OCI-LY3 (cell line): ENCODE measurements around the gene MAPK7.

ENCODE experiments used
- H2AFZ ChIP-seq: fragments of 200-600, 300-600 bp; shearing (Covaris generic); 2 replicates; pipeline ENCODE4 v1.6.0; 2014; ENCODE audit warnings: antibody characterized with exemption, low read depth, low read length
- H3K27ac ChIP-seq: fragments of 200-600, 300-600 bp; sonication (generic); 2 replicates; pipeline ENCODE4 v1.5.1; 2014; ENCODE audit warnings: mild to moderate bottlenecking, low read length, moderate library complexity, mixed read lengths
- H3K27me3 ChIP-seq: fragments of 200-600, 300-600 bp; sonication (generic); 2 replicates; pipeline ENCODE4 v1.6.1; 2014; ENCODE audit warnings: low read depth, low read length, mixed read lengths
- H3K36me3 ChIP-seq: fragments of 200-600, 300-600 bp; sonication (generic); replicated peaks from 2 replicates; pipeline ENCODE3; 2014; ENCODE audit warnings: low read depth, low read length, mixed read lengths
- H3K4me1 ChIP-seq: fragments of 300-600, 200-600 bp; sonication (generic); 2 replicates; pipeline ENCODE4 v1.6.1; 2014; ENCODE audit warnings: low read length, mixed read lengths
- H3K4me2 ChIP-seq: fragments of 200-600, 300-600 bp; sonication (generic); 2 replicates; pipeline ENCODE4 v1.6.1; 2014; ENCODE audit warnings: low read length, mixed read lengths
- H3K4me3 ChIP-seq: fragments of 300-600, 200-600 bp; sonication (generic); 2 replicates; pipeline ENCODE4 v1.5.1; 2014; ENCODE audit warnings: antibody characterized with exemption, mild to moderate bottlenecking, low read length, moderate library complexity
- H3K79me2 ChIP-seq: fragments of 300-600, 200-600 bp; shearing (Covaris generic); 2 replicates; pipeline ENCODE4 v1.6.1; 2014; ENCODE audit warnings: mild to moderate bottlenecking, low read length, mixed read lengths
- H3K9ac ChIP-seq: fragments of 300-600, 200-600 bp; shearing (Covaris generic); 2 replicates; pipeline ENCODE4 v1.6.0; 2014; ENCODE audit warnings: mild to moderate bottlenecking, low read length, moderate library complexity
- H3K9me3 ChIP-seq: fragments of 200-600, 300-600 bp; shearing (Covaris generic); 2 replicates; pipeline ENCODE4 v1.6.1; 2014; ENCODE audit warnings: low read length, mixed read lengths; ENCODE audit not compliant: insufficient read depth
- H4K20me1 ChIP-seq: fragments of 200-600, 300-600 bp; sonication (generic); 2 replicates; pipeline ENCODE4 v1.6.1; 2016; ENCODE audit warnings: low read length, mixed read lengths; ENCODE audit not compliant: insufficient read depth
- EZH2phosphoT487 ChIP-seq: fragments of 200-600 bp; shearing (Covaris generic); IDR thresholded peaks from 2 replicates; pipeline ENCODE4 v1.6.1; 2018; ENCODE audit warnings: antibody characterized with exemption, mixed run types, low read depth
- TF ChIP-seq, protein P1 (sequence below): fragments of 200-600, 300-600 bp; sonication (generic); IDR thresholded peaks from 2 replicates; pipeline ENCODE4 v1.5.1; 2014; ENCODE audit warnings: antibody characterized with exemption, low read length, low read depth

MAPK7 gene

DNA sequence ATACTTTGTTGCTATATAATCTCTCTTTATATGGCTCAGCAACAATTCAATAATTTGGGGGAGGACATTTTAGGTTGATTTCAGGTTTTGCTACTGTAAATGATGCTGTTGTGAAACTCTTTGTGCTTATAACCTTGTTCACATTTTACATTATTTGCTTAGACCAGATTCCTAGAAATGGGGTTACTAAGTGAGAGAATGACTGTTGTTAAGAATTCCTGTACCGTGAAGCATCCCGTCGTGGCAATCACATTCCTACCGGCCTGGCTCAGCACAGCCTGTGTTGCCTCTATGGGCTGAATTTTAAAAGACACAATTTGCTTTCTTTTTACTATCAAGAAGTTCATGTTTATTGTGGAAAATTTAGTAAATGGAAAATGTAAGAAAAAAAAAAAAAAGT, 47.2 kb upstream of the MAPK7 start:
- Histone ChIP-seq H2AFZ (no peak overlapping the region), H3K9me3 (no peaks in the 10 kb centered on the region), H3K4me3 (no peak overlapping the region), H3K36me3 (no peaks in the 10 kb centered on the region), H3K27ac (no peak overlapping the region), H3K27me3 (no peaks in the 10 kb centered on the region), H4K20me1 (no peaks in the 10 kb centered on the region), H3K4me1 (peaks cover 6% of the 10 kb centered on the region), H3K4me2 (no peak overlapping the region), H3K79me2 (no peaks in the 10 kb centered on the region), H3K9ac (no peak overlapping the region)
- TF ChIP-seq EZH2phosphoT487, result no peak
- TF ChIP-seq, protein P1, sequence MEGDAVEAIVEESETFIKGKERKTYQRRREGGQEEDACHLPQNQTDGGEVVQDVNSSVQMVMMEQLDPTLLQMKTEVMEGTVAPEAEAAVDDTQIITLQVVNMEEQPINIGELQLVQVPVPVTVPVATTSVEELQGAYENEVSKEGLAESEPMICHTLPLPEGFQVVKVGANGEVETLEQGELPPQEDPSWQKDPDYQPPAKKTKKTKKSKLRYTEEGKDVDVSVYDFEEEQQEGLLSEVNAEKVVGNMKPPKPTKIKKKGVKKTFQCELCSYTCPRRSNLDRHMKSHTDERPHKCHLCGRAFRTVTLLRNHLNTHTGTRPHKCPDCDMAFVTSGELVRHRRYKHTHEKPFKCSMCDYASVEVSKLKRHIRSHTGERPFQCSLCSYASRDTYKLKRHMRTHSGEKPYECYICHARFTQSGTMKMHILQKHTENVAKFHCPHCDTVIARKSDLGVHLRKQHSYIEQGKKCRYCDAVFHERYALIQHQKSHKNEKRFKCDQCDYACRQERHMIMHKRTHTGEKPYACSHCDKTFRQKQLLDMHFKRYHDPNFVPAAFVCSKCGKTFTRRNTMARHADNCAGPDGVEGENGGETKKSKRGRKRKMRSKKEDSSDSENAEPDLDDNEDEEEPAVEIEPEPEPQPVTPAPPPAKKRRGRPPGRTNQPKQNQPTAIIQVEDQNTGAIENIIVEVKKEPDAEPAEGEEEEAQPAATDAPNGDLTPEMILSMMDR, result no peak

DNA sequence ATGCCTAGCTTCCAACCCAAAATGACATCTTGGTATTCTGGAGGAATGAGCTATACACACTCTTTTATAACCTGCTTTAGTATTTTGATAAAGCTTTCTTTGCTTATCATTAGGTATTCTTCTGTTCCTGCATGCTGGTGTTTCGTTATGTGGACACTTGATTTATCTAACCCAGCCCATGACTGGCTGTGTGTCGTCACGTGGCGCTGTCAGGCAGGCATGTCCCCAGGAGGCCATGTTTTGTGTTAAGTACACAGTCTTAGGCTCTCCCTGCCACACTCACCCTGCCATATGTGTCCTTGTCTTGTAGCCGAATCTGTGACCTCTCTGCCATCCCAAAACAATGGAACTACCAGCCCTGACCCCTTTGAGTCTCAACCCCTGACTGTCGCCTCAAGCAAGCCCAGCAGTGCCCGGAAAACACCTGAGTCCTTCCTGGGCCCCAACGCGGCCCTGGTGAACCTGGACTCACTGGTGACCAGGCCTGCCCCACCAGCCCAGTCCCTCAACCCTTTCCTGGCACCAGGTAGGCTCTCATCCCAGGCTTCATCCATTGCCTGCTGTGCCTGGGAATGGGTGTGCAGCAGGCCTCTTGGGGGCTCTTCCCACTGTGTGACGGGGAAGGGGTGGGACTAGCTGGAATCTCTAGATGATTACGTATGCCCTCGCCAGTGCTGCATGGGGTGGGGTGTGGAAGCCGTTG, 46.6 kb upstream of the MAPK7 start:
- TF ChIP-seq, protein P1, result no peak
- no peak for TF ChIP-seq EZH2phosphoT487
- no peaks in the 10 kb centered on the region for H3K9me3 ChIP-seq
- H3K27ac ChIP-seq, result no peak overlapping the region
- H4K20me1 ChIP-seq, result no peaks in the 10 kb centered on the region
- no peak overlapping the region for H3K9ac ChIP-seq
- no peaks in the 10 kb centered on the region for H3K27me3 ChIP-seq
- no peaks in the 10 kb centered on the region for H3K36me3 ChIP-seq
- H3K4me1 ChIP-seq, result peaks cover 6% of the 10 kb centered on the region
- H2AFZ ChIP-seq, result no peak overlapping the region
- H3K79me2 ChIP-seq, result no peaks in the 10 kb centered on the region
- no peak overlapping the region for H3K4me3 ChIP-seq
- no peak overlapping the region for H3K4me2 ChIP-seq

DNA sequence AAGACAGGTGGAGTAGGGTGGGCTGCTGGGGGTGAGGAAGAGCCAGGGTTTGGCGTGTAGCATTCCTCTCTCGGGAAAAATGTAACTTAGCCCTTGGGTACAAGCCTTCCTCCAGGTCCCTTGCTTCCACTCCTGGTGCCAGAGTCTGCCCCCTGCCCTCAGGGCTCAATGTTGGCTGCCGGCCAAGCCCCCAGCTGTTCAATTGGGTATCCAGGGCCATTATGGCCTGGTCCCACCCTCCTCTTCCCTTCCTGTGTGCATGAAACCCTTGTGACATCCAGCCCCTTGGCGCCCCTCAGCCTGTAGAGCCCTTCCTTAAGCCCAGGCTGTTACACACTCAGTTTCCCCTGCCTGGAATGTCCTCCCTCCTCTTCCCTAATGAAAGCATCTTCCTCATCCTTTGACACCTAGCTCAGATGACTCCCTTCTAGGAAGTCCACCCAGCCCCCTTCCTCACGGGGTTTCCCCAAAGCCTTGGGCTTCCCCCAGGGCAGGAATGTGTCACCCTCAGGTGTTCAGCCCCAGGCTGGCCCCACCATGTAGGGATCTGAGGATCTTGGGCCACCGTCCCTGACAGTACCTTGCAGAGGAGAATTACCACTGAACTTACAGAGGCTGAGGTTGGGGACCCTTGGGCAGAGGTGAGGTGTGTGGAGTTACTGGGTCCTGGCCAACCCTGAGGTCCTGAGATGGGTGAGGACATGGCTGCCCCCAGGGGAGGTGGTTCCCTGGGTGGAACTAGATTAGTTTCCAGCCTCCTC, 45.7 kb upstream of the MAPK7 start:
- no peak overlapping the region for H3K9ac ChIP-seq
- no peak overlapping the region for H2AFZ ChIP-seq
- TF ChIP-seq EZH2phosphoT487, result no peak
- TF ChIP-seq, protein P1, result no peak
- H3K4me2 ChIP-seq, result no peak overlapping the region
- no peaks in the 10 kb centered on the region for H3K79me2 ChIP-seq
- no peak overlapping the region for H3K27ac ChIP-seq
- no peak overlapping the region for H3K4me3 ChIP-seq
- H3K27me3 ChIP-seq, result no peaks in the 10 kb centered on the region
- H3K4me1 ChIP-seq, result peaks cover 6% of the 10 kb centered on the region
- no peaks in the 10 kb centered on the region for H4K20me1 ChIP-seq
- no peaks in the 10 kb centered on the region for H3K9me3 ChIP-seq
- H3K36me3 ChIP-seq, result no peaks in the 10 kb centered on the region

DNA sequence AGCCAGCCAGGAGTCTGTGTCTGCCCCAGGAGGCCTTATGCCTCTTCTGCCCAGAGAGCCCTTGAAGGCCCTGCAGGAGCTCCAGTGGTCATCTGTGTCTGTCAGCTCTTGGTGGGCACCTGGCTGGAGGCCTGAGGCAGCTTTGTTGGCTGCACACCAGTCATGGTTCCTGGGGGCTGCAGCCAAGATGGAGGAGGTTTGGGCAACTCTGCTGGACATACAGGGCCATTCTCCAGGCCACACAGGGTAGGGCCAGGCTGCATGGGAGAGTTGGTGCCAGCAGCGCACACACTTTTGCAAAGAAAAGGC, 45.2 kb upstream of the MAPK7 start:
- no peak overlapping the region for H3K4me2 ChIP-seq
- H4K20me1 ChIP-seq, result no peaks in the 10 kb centered on the region
- H3K36me3 ChIP-seq, result no peaks in the 10 kb centered on the region
- H3K9me3 ChIP-seq, result no peaks in the 10 kb centered on the region
- no peak overlapping the region for H3K4me3 ChIP-seq
- no peak overlapping the region for H3K9ac ChIP-seq
- no peaks in the 10 kb centered on the region for H3K79me2 ChIP-seq
- H3K27me3 ChIP-seq, result no peaks in the 10 kb centered on the region
- H2AFZ ChIP-seq, result no peak overlapping the region
- peaks cover 6% of the 10 kb centered on the region for H3K4me1 ChIP-seq
- H3K27ac ChIP-seq, result no peak overlapping the region
- TF ChIP-seq, protein P1, result no peak
- no peak for TF ChIP-seq EZH2phosphoT487
